Tongue (tissue), 2 donors: ENCODE data around the gene STAB1. TPM values are rescaled to one million over a fixed set of nuclear protein-coding genes. Genes with fewer than 3 reads are reported as not detected.
"Not testable (repeated sequence)": the region's sequence is repeated elsewhere in the genome, so short reads cannot be mapped to it uniquely, and the experiment has no call there.

Experiments
- DNase-seq: peaks from one replicate; pipeline ENCODE4 v3.0.0-alpha.2; 2015
- total RNA-seq: library from RNA; depleted of rRNA; stranded (reverse); fragments of >200 nt; gene quantifications from one replicate; pipeline ENCODE4 v1.2.3, GENCODE V29; 2014

STAB1 gene
- total RNA-seq, 1 donor from 2014 or later: 56.5 TPM

GRCh38 chr3:52523386-52524257 lies 28.5 kb downstream of the STAB1 start:
- no peak for DNase-seq

GRCh38 chr3:52524258-52524751 lies 29.2 kb downstream of the STAB1 start:
- no peak for DNase-seq

DNA sequence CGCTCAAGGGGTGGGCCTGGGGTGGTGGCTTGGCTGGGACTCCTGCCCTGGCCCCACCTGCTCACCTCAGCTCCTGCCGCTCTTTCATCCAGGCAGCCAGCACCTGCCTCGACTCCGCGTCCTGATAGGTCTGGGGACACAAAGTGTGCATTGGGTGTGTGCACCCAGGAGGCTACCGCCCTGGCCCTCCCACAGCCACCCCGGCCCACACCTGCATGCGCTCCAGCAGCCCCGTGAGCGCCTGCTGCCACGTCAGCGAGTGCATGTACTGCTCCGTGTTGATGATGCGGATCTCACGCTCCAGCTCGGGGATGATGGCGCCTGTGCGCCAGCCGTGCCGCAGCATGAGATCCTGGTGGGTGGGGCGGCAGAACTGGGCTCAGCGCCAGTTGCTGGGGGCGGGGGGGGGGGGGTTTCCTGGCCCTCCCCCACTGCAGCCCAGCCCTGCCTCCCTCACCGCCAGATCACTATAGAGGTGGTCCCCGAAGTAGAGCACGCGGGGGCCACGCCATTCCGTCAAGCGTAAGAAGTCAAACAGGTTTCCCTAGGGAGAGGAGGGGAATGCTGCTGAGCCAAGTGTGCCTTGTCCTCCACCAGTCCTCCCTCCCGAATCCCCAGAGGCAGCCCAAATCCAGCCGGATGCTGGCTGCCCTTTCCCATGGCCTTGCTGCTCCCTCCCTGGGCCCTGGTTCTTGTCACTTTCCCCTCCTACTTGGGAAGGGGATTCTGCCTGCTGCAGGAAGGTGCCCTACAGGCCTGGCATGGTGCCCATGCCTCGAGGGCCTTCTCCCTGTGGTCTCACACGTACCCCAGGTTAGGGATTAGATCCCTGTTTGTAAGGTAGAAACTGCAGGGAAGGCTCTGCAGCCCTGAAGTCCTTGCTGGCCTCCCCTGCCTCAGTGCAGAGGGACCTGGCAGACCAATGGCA lies 29.9 kb downstream of the STAB1 start:
- DNase-seq: peak; percentile 71

GRCh38 chr3:52525680-52526561 lies 30.8 kb downstream of the STAB1 start:
- no peak for DNase-seq

- DNase-seq: not testable (repeated sequence)
These were observed 31.5 kb downstream of the STAB1 start for GRCh38 chr3:52526671-52527038.

- no peak for DNase-seq
These were observed 32.0 kb downstream of the STAB1 start for GRCh38 chr3:52527039-52527731.

- DNase-seq: no peak
These were observed 32.8 kb downstream of the STAB1 start for GRCh38 chr3:52527732-52528585.

DNA sequence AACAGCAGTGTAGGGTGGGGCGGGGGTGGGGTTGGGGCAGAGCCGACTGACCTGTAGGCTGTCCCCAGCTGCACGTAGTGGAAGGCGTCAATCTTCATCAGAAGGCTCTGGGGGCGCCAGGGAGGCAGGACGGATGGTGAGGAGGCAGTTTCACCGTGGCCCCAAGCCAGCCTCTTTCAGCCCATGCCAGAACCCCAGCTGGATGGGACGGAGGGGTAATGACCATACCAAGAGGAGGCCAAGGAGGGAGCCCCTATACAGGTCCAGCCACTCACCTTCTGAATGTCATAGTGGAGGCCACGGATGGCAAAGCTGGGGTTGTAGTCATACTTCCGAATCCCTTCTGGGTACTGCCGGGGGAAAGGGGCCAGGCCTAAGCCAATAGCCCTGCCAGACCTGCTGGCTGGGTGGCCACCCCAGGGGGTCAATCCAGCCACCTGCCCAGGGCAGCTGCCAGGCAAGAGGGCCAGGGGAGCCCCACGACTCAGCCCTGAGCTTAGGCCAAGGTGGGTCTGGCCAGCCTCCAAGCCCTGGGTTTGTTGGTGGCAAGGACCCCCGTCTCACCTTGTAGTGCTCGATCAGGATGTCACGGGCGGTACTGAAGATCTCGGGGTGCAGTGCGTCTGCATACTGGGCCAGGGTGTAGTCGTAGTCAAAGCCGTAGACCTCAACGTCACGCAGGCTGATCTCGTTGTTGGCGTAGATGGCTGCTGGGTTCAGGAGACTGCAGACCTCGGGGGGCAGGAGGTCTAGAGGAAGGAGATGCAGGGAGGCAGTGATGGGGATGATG lies 33.6 kb downstream of the STAB1 start:
- DNase-seq: no peak

DNA sequence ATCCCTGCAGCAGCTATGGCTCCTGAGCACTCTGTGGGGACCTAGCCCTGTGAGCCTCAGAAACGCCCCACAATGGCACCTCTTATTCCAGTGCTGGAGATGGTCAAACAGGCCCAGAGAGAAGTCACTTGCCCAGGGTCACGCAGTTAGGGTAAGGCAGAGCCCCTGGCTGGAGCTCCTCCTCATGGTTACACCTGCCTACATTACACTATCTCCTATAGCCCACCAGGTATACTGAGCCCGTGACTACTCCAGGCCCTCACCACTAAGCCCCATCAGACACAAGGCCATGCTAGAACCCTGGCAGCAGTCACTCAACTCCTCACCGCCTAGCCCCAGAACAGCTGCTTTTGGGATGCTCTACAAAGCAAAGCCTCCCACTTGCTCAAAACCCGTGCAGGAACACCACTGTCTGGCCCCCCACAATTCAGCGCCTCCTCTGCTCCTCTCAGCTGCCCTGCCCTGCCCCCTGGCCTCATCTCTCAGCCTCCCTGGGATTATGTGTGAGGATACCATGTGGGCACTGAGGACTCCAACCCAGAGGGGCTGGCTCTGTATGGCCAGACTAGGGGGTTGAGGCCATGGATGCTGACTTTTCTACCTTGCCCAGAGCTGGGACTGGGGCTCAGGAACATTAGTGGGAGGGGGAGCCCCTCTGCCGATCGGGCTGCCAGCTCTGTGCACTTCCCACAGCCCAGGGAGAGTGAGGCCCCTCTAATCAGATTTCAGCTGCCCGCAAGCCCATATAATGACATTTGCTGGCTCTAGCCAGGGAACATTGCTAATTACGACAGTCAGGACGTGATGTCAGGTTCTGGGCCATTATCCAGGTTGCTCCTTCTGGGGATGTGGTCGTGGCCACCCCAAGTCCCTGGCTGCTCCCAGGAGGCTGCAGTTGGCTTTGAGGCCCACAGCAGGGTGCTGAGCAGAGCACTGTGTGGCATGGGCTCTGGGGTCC lies 34.5 kb downstream of the STAB1 start:
- DNase-seq: no peak

- no peak for DNase-seq
These were observed 36.0 kb downstream of the STAB1 start for GRCh38 chr3:52530918-52531826.

DNA sequence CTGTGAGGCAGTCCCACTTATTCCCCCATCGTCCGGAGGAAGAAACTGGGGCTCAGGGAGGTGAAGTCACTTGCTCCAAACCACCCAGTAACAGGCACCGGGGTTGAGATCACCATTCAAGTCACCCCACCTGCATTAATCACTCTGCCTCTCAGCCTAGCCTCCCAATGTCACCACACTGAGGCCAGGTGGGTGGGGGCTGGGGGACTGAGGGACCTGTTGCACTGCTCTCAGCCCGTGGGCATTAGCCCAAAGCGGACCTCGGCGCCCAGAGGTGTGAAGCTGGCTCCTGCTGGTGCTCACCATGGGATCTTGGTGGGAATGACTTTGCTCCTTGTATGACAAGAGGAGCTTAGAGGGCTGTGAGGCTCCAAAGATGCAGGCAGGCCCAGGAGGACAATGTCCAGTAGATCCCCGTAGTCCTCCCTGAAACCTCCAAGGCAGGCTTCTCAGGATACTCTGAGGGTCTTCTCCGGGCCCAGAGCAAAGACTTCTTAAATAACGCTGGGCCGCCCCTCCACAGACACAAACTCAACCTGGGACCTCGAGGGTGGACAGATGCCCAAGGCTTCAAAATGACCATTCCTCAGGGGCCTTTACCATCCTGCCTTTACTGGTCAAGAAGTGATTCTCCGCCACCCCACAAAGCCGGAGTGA lies 36.9 kb downstream of the STAB1 start:
- no peak for DNase-seq

DNA sequence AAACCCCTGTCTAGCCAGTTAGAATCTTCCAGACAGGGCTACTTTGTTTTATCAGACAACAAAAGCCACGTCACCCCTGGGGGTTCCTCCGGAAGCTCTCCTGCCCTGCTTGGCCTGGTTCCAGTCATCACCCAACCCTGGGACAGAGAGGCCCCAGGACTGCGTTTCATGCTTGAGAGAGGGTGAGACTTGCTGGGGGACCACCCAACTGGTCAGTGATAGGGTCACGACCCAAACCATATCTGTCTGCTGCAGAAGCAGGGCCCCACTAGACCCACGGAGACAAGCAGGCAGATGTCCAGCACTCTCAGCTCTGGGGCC lies 37.3 kb downstream of the STAB1 start:
- no peak for DNase-seq

DNA sequence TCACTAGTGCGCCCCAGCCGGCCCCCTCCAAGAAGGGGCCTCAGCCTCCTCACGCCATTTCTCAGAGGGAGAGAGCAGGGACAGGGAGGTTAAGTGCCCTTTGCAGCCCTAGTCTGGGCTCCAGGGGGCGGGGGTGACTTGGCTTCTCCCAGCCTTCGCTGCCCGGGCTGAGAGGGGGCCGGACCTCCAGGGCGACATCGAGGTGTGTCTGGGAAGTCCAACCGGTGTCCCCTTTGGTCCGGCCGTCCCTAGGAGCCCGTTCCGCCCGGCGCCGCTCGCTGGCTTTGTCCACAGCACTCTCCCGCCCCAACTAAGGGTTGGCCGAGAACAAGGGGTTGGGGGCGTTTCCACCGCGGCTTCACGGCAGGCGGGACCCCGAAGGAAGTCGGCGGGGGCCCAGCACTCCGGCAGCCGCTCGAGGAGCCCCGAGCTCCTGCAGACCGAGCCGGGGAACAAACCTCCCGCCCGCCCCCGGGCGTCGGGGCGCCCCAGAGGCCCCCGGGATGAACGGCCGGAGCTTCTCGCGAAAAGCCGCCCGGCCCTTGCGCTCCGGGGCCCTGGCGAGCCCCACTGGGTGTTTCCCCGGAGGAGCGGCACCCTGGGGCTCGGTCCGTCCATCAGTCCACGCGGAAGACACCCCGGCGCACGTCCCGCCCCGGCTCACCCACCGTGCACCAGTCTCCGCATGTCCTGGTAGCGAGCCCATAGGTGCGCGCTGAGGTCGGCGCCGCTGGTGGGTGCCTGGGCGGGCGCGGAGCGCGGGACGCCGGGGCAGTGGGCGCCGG lies 37.9 kb downstream of the STAB1 start:
- peak; percentile 43 for DNase-seq

GRCh38 chr3:52533623-52534280 lies 38.6 kb downstream of the STAB1 start, which contains the start of gene NT5DC2:
TSS of gene NT5DC2 (minus strand) at chr3:52533857. CDS start at chr3:52533737, 120 bp downstream.
- peak; percentile 92 for DNase-seq
